ENCODE results near the gene TCF7L1. TPM values are rescaled to one million over a fixed set of nuclear protein-coding genes. Genes with fewer than 3 reads are reported as not detected.
A peak's percentile ranks its signal among the peaks of the same experiment; 100 is the strongest.
"Not testable (repeated sequence)": the region's sequence is repeated elsewhere in the genome, so short reads cannot be mapped to it uniquely, and the experiment has no call there.

Gene TCF7L1
- total RNA-seq, 1 experiment from 2014 or later: not detected

DNA sequence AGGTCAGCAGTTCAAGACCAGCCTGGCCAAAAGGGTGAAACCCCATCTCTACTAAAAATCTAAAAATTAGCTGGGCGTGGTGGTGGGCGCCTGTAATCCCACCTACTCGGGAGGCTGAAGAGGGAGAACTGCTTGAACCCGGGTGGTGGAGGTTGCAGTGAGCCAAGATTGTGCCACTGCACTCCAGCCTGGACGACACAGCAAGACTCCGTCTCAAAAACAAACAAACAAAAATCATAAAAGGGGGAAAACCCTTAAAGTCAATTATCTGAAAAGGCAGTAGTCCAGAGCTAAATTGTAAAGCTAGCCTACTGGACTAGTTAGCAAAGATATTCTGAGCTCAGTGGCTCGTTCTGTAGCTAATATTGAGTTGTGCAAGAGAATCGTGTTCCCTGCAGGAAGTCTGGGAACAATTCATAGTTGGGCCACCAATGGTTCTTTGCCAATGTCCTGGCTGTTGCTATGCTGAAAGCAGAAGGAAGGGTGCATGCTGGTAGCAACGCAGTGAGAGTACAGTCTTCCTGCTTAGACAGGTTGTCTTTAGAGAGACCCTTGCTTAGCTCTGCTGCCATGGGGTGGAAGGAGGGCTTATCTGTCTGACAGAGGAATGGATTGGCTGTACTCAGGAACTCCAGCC lies 190.3 kb downstream of the TCF7L1 start:
- DNase-seq (ENCODE audit: low spot score): no peak

GRCh38 chr2:85323988-85324367 lies 190.8 kb downstream of the TCF7L1 start:
- not testable (repeated sequence) for DNase-seq (ENCODE audit: low spot score)

DNA sequence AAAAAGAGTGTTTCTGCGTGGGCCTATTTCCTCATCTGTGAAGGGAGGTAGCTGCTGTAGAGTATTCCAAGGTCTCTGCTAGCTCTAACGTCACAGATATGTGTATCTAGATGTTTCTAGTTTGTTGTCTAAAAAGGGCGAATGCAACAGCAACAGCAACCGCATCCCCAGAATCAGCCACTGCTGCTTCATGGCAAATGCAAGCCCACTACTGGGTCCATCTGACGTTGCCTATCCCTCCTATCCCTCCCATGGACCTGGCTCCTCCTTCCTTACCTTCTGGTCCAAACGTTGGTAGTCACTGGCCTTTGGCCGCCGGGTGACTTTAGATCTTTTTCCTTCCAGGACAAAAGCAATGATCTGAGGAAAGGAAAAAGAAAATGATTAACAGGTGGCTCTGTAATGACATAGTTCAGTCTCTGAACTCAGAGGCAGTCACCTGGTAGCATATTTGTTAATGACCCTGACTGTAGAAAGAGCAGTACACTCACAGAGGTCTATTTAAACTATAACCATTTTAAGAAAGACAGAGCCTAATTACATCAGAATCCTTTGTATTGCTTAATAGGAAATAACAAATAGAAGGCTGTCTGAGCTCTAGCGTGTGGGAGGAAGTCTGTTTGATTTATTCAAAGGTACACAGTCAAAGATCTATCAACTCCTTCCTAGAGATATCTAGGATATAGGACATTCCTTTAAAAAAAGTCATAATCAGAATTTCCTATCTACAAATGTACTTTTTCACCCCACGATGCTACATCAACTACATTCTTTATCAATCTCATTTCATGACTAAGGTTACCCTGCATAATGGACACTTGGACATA lies 191.7 kb downstream of the TCF7L1 start:
- DNase-seq (ENCODE audit: low spot score): no peak

- DNase-seq (ENCODE audit: low spot score): no peak
Observed at GRCh38 chr2:85325466-85325811, 192.2 kb downstream of the TCF7L1 start.

DNA sequence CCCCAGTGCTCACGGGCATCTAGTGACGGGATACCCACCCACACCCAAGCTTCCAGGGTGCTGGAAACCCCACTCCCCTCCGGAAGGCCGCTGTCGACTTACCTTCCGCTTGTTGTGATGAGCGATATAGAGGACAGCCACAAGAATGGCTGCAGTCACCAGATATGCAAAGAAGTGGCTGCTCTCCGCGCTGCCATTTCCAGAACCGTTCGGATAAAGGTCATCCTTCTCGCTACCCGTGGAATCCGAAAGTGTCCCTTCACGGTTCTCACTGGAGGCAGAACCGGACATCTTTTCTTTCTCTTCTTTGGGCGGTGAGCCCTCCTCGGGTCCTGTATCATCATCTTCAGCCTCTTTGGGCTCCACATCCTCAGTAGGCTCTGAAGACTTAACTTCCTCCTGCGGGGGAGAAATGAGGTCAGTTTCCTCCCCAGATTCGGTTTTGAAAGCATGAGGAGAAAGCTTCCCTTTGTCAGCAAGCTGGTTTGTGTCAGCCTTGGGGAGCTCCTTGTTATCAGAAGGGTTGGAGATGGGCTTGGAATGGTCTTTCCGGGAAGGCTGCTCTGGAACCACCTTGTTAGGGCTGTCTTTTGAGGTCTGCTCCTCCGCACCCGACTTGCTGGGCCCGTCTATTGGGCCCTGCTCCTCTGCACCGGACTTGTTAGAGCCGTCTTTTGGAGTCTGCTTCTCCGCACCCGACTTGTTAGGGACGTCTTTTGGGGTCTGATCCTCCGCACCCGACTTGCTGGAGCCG lies 193.4 kb downstream of the TCF7L1 start:
- no peak for DNase-seq (ENCODE audit: low spot score)

DNA sequence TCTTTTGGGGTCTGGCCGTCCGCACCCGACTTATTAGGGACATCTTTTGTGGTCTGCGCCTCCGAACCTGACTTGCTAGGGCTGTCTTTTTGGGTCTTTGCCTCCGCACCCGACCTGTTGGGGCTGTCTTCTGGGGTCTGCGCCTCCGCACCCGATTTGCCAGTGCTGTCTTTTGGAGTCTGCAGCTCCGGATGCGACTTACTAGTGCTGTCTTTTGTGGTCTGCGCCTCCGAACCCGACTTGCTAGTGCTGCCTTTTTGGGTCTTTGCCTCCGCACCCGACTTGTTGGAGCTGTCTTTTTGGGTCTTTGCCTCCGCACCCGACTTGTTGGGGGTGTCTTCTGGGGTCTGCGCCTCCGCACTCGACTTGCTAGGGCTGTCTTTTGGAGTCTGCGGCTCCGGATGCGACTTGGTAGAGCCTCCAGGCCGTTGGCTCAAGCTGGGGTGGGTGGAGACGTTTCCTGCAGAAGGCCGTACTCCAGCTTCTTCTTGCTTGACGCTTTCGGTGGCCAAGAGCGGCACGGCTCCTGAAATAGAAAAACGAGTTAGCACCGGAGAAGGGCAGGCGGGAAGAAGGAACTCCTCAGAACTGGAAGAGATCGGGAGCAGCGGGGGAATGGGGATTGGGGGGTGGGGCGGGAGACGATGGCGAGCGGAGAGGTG lies 194.1 kb downstream of the TCF7L1 start:
- peak; percentile 43 for DNase-seq (ENCODE audit: low spot score)

DNA sequence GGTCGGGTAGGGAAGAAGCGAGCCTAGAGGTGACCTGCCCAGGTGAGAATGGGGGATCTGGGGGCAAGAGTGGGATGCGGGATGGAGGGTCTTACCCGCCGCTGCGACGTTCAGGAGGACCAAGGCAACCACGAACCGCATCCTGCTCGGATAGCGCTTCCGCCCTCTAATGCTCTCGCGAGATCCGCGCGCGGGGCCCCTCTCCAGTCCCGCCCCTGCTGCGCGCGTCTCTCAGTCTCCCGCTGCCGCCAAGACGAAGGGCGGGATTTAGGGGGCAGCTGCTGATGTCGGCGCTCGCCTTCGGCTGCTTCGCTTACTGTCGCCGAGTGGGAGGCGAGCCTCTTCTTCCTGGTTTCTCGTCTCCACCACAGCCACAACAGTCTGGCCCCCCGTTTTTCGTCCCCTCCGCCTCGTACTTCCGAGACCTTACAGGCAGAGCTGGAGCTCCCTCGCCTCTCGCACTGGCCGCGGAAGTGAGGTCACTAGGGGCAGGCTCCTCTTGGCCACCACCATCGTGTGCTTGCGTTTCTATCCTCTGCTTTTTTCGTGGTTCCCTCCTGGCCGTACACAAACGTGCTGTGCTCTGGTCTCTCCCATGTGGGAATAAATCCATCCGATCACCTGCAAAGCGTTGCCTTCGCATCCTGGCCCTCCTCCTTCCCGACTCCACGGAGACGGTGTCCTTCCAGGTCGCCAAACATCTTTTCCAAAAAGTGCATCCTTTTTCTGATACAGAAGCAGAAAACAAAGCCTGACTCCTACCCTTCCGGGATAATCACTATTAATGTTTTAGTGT lies 194.8 kb downstream of the TCF7L1 start, which contains the start of gene TGOLN2:
TGOLN2 (minus strand) TSS at position 168 of the 796 bp plus-strand sequence; CDS start at position 141, 27 bp downstream.
- DNase-seq (ENCODE audit: low spot score): peak; percentile 93

DNA sequence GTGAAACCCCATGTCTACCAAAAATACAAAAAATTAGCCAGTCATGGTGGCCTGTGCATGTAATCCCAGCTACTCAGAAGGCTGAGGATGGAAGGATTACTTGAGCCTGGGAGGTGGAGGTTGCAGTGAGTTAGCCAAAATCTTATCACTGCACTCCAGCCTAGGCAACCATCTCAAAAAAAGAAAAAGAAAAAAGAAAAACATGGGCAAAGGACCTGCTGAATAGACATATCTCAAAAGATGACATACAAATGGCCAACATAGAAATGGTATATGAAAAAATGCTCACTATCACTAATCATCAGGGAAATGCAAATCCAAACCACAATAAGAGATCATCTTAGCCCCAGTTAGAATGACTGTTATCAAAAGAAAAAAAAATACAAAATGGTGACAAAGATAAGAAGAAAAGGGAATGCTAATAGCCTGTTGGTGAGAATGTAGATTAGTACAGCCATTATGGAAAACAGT lies 196.0 kb downstream of the TCF7L1 start:
- no peak for DNase-seq (ENCODE audit: low spot score)

- DNase-seq (ENCODE audit: low spot score): not testable (repeated sequence)
Observed at GRCh38 chr2:85329701-85330100, 196.5 kb downstream of the TCF7L1 start.

DNA sequence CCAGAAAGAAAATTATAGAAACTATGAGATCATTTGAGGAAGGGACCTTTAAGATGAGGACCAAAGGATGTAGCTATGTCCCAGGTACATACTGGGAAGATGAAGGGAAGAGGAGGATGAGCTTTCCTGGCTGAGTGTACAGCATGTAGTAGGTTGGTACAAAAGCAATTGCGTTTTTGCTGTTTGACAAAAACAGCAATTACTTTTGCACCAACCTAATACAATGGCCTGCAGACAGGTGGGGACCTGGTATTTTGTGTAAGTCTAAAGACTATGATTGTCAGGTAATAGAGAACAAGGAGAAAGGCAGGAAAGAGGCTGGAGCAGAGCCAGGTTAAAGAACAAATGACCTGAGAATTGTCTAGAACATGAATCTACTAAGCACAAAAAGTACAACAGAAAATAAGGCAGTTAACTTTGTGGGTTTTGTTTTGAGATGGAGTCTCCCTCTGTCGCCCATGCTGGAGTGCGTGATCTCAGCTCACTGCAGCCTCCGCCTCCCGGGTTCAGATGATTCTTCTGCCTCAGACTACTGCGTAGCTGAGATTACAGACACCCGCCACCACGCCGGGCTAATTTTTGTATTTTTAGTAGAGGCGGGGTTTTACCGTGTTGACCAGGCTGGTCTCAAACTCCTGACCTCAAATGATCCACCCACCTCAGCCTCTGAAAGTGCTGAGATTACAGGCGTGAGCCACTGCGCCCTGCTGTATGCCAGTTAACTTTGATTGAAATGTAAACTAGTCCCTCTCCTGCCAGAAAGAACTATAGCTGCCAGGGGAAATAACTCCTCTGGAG lies 197.8 kb downstream of the TCF7L1 start:
- DNase-seq (ENCODE audit: low spot score): no peak

GRCh38 chr2:85333877-85334276 lies 200.7 kb downstream of the TCF7L1 start:
- DNase-seq (ENCODE audit: low spot score): not testable (repeated sequence)

GRCh38 chr2:85334928-85335327 lies 201.7 kb downstream of the TCF7L1 start:
- no peak for DNase-seq (ENCODE audit: low spot score)

GRCh38 chr2:85340034-85340892 lies 207.1 kb downstream of the TCF7L1 start:
- DNase-seq (ENCODE audit: low spot score): no peak

- DNase-seq (ENCODE audit: low spot score): no peak
Observed at GRCh38 chr2:85341269-85342029, 208.3 kb downstream of the TCF7L1 start.

GRCh38 chr2:85342156-85342555 lies 209.0 kb downstream of the TCF7L1 start:
- DNase-seq (ENCODE audit: low spot score): no peak

DNA sequence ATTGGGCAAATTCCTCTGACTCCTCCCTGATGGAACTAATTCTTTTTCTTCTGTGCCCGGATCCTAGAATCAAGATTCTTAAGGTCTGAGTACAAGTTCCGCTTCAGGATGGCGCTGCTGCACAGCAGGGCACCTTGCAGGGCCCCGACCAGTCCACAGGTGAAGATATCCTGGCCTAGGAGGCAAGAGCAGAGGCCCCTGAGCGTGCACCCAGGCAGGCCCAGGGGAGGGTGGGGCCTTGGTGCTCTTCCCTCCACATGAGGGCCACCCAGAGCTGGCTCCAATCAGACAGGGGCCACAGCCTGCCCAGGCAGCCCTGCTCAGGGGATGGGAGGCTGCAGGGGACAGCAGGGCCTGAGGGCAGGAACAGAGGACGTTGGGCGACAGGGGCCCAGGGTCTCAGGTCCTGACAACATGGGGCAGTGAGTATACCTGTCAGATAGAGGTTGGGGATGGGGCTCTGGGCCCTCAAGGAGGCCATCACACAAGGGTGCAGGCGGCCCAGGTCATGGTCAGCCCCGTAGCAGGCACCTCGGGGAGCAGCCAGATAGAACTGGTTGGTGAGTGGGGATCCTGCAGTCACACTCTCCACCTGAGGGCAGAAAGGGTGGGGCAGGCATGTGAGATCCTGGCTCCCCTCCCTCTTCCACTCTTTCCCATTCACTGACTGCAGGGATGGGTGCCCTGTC lies 210.2 kb downstream of the TCF7L1 start:
- DNase-seq (ENCODE audit: low spot score): not testable (repeated sequence)

- no peak for DNase-seq (ENCODE audit: low spot score)
Observed at GRCh38 chr2:85344356-85344954, 211.3 kb downstream of the TCF7L1 start.

All from A172 (cell line).